Karpas-422 (cell line): ENCODE data around the gene NTSR1. TPM values are rescaled to one million over a fixed set of nuclear protein-coding genes. Genes with fewer than 3 reads are reported as not detected.

Source experiments
- total RNA-seq: library from RNA; depleted of rRNA; stranded (reverse); fragments of >200 nt; shearing (Covaris generic); gene quantifications from 2 replicates; pipeline ENCODE4 v1.2.3, GENCODE V29; 2014; ENCODE audit warnings: low replicate concordance; rRNA removed

NTSR1 gene
- total RNA-seq, 1 experiment from 2014 or later, result not detected

Other genes with a start within 250 kb of the NTSR1 start
- not detected in 2 replicates for gene GATA5, start 232.8 kb upstream of the NTSR1 start, total RNA-seq
- 0.72 TPM in 1 of 2 replicates, not detected in the other for gene SLCO4A1, start 66.3 kb upstream of the NTSR1 start, total RNA-seq
- 17.9 and 31.9 TPM in 2 replicates for gene MRGBP, start 87.6 kb downstream of the NTSR1 start, total RNA-seq
- 23.8 and 99.0 TPM in 2 replicates for gene OGFR, start 96.0 kb downstream of the NTSR1 start, total RNA-seq
- 41.2 and 87.5 TPM in 2 replicates for gene COL9A3, start 108.2 kb downstream of the NTSR1 start, total RNA-seq
- gene TCFL5, start 153.0 kb downstream of the NTSR1 start, total RNA-seq, result 11.3 and 11.5 TPM in 2 replicates
- gene DIDO1, start 217.7 kb downstream of the NTSR1 start, total RNA-seq, result 35.4 and 43.4 TPM in 2 replicates
- gene GID8, start 229.3 kb downstream of the NTSR1 start, total RNA-seq, result 31.3 and 48.2 TPM in 2 replicates
- gene SLC17A9, start 243.9 kb downstream of the NTSR1 start, total RNA-seq, result 15.9 and 22.1 TPM in 2 replicates